TTC549 (cell line): ENCODE results near the gene PHPT1.

ENCODE experiments used
- FAIRE-seq: peaks from 2 replicates; lab custom pipeline; 2012; peaks lifted over from hg19 to GRCh38; lab: Jason Lieb, UNC

PHPT1 gene

GRCh38 chr9:136886610-136887597 lies 37.7 kb downstream of the PHPT1 start:
- FAIRE-seq: no peak

GRCh38 chr9:136888454-136888853 lies 39.2 kb downstream of the PHPT1 start:
- FAIRE-seq: no peak

GRCh38 chr9:136889858-136890257 lies 40.6 kb downstream of the PHPT1 start:
- no peak for FAIRE-seq

- FAIRE-seq: no peak
Measured at GRCh38 chr9:136890661-136891060, 41.5 kb downstream of the PHPT1 start.

- FAIRE-seq: no peak
Measured at GRCh38 chr9:136896027-136896426, 46.8 kb downstream of the PHPT1 start.

- FAIRE-seq: no peak
Measured at GRCh38 chr9:136898483-136899100, 49.4 kb downstream of the PHPT1 start.

- FAIRE-seq: no peak
Measured at GRCh38 chr9:136899196-136899595, 50.0 kb downstream of the PHPT1 start.

- no peak for FAIRE-seq
Measured at GRCh38 chr9:136900556-136900955, 51.3 kb downstream of the PHPT1 start.
